Pancreas (tissue), 10 donors: ENCODE results near the gene RACGAP1. TPM values are rescaled to one million over a fixed set of nuclear protein-coding genes. Genes with fewer than 3 reads are reported as not detected.

ENCODE experiments used
- ATAC-seq, 4 donors: fragments of 200-7000 bp; cut with Tn5 transposase; one replicate each; pipeline versions ENCODE4 v1.8.0 to v1.9.1; 2020; ENCODE audit warnings: mild to moderate bottlenecking in 4 of 4, moderate library complexity in 4 of 4
- DNase-seq, 6 donors: peaks; one replicate each; pipeline ENCODE4 v3.0.0-alpha.2; 2020
- FAIRE-seq: peaks from 2 replicates; lab custom pipeline; 2012; peaks lifted over from hg19 to GRCh38; lab: Jason Lieb, UNC
- H3K27ac ChIP-seq, 4 donors: fragments of 200-600 bp; sonication (generic); 1 replicate in 3 of 4; 2 replicates in 1 of 4; pipeline versions ENCODE4 v1.5.0 to v1.8.0; 2020
- H3K27me3 ChIP-seq, 4 donors: fragments of 200-600 bp; one replicate each; pipeline ENCODE4 v1.8.0; 2021
- H3K36me3 ChIP-seq, 3 donors: fragments of 200-600 bp; sonication (generic) in 1 of 3; one replicate each; pipeline versions ENCODE4 v1.5.0 to v1.8.0; 2020 to 2021
- H3K4me1 ChIP-seq, 3 donors: fragments of 200-600 bp; one replicate each; pipeline ENCODE4 v1.8.0; 2021
- H3K4me3 ChIP-seq, 4 donors: fragments of 200-600 bp; sonication (generic) in 2 of 4; one replicate each; pipeline versions ENCODE4 v1.5.0 to v1.8.0; 2020 to 2021
- H3K9me3 ChIP-seq, 4 donors: fragments of 200-600 bp; one replicate each; pipeline ENCODE4 v1.8.0; 2021
- WGBS, 2 donors: extraction: QIAGEN DNeasy Blood & Tissue Kit; methylation state at CpG; one replicate each; pipeline ENCODE4 v1.1.7; 2013; 5-methylcytosine and 5-hydroxymethylcytosine counted together
- intact Hi-C, 3 donors: fragments of 100-400 bp; cut with DNase I; formaldehyde crosslinking; loops; one replicate each; pipeline versions ENCODE4 v1.11.1 to v1.14.2; 2022
- polyA plus RNA-seq, 2 donors: library from polyadenylated mRNA; stranded (reverse); fragments of 200-250 nt; gene quantifications; one replicate each; pipeline ENCODE4 v1.2.3, GENCODE V29; 2013
- total RNA-seq, 6 donors: library from RNA; stranded (reverse); fragmentation: NEBNext Ultra II Directional in 4 of 6; extraction: Animal tissue kit (Norgen Biotek cat#: 25700) in 4 of 6; gene quantifications; one replicate each; pipeline versions ENCODE4 v1.2.1 to v1.2.4, GENCODE V29; 2021 to 2023
- TF ChIP-seq, protein P1 (sequence below), 4 donors: fragments of 200-600 bp; sonication (generic) in 3 of 4; IDR thresholded peaks; one replicate each; pipeline versions ENCODE4 v1.5.0 to v1.8.0; 2021; ENCODE audit warnings: antibody characterized with exemption in 4 of 4
- donor health status: healthy with polysubstance abuse.
- donor health status: DM: no; HTN: no; CAD: no; lungs with moderate emphysema.
- donor health status: DM: no; HTN: no; CAD: no.
- donor health status: control.
- donor health status: control.
- donor health status: Bipolar disorder and iron deficiency.
- donor health status: DM: yes; HTN: yes; CAD: no.
- donor health status: DM: no; HTN: no; CAD: no.
- donor health status: DM: no; HTN: no; CAD: no.
- donor health status: DM: yes; HTN: yes; CAD: no.

RACGAP1 gene
- total and polyA plus RNA-seq, 8 donors: 0.72 to 6.3 (median 2.4) TPM

DNA sequence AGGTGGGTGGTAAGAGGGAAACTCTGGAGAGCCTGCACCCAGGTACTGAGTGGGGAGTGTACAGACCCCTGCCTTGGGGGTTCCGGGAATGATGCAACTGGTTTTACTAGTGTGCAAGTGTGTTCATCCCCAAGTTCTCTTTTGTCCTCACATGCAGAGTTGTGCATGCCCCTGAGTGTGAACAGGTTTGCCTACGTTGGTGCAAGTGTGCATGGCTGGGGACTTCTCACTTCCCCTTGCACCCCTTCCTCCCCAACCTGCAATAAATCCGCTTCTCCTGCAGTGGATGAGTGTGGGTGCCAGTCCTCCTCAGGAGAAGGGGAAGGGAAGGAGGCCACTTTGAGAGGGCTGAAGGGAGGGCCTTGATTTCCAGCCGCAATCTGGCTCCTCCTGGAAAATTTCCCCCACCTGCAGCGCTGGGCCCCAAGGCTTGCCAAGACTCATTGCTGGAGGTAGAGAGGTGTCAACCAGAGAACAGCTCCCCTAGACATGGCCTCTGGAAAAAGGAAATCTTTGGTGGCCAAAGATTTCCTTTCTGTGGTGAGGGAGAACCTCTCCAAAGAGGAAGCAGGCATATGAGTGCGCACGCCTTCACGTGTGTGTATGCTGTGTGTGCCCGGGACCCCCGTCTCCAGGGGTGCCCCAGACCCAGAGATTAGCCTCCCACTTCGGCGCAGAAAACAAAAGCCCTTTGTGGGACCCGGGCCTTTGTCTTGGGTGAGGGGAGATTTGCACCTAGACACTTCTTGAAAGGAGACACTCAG is 69.2 kb downstream of the RACGAP1 start:
- TF ChIP-seq, protein P1, sequence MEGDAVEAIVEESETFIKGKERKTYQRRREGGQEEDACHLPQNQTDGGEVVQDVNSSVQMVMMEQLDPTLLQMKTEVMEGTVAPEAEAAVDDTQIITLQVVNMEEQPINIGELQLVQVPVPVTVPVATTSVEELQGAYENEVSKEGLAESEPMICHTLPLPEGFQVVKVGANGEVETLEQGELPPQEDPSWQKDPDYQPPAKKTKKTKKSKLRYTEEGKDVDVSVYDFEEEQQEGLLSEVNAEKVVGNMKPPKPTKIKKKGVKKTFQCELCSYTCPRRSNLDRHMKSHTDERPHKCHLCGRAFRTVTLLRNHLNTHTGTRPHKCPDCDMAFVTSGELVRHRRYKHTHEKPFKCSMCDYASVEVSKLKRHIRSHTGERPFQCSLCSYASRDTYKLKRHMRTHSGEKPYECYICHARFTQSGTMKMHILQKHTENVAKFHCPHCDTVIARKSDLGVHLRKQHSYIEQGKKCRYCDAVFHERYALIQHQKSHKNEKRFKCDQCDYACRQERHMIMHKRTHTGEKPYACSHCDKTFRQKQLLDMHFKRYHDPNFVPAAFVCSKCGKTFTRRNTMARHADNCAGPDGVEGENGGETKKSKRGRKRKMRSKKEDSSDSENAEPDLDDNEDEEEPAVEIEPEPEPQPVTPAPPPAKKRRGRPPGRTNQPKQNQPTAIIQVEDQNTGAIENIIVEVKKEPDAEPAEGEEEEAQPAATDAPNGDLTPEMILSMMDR (IDR thresholded peaks at IDR 0.05): no peak
- FAIRE-seq (no peak), DNase-seq (peak in 1 of 6 donors; percentile 16), ATAC-seq (no peak)
- no peak overlapping the region for H3K27ac ChIP-seq
- peaks cover 0 to 8% (median 0%) of the 10 kb centered on the region in 4 donors for H3K27me3 ChIP-seq
- H3K4me3 ChIP-seq: no peak overlapping the region
- H3K36me3 ChIP-seq: no peaks in the 10 kb centered on the region
- H3K4me1 ChIP-seq: no peaks in the 10 kb centered on the region
- intact Hi-C loops: no loop called here
- no peaks in the 10 kb centered on the region for H3K9me3 ChIP-seq
- WGBS, 2 donors: 65 to 68% methylated on average over 13 of the region's 13 CpGs

DNA sequence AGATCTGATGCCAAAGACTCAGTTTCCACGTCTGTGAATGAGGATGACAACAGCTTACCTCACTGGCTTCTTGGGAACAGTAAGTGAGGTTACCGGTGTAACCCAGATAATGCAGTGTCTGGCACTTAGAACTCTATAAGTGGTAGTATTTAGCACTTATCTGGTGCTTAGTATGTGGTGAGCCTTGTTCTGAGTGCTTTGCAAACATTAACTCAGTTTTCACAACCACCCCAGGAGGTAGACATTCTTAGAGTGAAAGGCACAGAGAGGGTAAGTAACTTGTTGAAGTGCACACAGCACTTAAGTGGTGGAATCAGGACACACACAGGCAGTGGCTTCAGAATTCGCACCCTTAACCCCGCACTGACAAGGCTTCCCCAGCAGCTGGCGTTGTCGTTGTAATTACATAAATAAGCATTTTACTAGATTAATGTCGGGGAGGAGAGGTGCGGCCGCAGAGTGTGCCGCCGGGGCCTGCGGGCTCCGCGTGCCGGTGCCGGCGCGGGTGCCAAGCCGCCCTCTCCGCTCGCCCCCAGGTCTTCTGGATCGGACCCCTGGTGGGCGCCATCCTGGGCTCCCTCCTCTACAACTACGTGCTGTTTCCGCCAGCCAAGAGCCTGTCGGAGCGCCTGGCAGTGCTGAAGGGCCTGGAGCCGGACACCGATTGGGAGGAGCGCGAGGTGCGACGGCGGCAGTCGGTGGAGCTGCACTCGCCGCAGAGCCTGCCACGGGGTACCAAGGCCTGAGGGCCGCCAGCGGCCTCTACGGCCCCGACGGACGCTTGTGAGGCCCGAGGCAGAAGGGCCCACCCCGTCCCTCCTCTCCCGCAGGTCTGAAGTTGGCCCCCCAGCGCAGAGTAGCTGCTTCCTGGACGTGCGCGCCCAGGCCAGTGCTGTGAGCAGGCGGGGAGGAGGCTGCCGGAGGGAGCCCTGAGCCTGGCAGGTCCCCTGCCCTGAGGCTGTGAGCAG is 70.1 kb downstream of the RACGAP1 start:
- H3K4me3 ChIP-seq: no peak overlapping the region
- H3K9me3 ChIP-seq: no peaks in the 10 kb centered on the region
- WGBS, 2 donors: 54 to 63% methylated on average over 52 to 53 of the region's 53 CpGs
- ATAC-seq (no peak), DNase-seq (peak in 2 of 6 donors; percentile 47 to 57), FAIRE-seq (no peak)
- TF ChIP-seq, protein P1 (IDR thresholded peaks at IDR 0.05): no peak
- no peak overlapping the region for H3K27ac ChIP-seq
- intact Hi-C loops: no loop called here
- H3K36me3 ChIP-seq: no peaks in the 10 kb centered on the region
- no peaks in the 10 kb centered on the region for H3K4me1 ChIP-seq
- H3K27me3 ChIP-seq: peaks cover 0 to 4% (median 0%) of the 10 kb centered on the region in 4 donors

DNA sequence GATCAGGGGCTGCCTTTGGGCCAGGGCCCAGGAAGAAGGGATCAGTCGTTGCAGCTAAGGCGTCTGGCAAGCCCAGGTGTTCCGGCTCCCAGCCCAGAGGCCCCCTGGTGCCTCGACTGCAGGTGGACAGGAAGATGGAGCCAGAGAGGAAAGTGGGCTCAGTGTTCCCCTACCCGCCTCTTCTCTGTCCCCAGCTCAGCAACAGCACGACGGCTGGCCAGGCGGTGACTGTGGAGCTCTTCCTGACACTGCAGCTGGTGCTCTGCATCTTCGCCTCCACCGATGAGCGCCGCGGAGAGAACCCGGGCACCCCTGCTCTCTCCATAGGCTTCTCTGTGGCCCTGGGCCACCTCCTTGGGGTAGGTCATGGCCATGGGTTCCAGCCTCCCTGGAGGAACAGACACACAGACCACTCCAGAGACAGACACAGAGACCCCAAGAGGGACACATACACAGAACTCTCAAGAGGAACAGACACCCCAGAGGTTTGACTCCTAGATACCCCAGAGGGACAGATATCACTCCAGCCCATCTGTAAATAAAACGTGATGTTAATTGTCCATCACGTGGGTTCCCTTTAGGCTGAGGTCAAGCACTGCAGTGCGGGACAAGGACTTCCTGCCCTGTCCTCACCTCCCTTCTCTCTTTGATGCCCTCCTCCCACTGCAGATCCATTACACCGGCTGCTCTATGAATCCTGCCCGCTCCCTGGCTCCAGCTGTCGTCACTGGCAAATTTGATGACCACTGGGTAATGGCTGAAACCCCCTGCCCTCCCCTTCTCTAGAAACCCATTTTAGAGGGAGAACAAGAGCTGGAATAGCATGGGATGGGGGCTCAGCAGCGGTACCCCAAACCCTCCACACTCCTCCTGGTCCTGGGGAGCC is 71.1 kb downstream of the RACGAP1 start:
- H3K9me3 ChIP-seq: no peaks in the 10 kb centered on the region
- WGBS, 2 donors: 73 to 79% methylated on average over 21 of the region's 21 CpGs
- no peaks in the 10 kb centered on the region for H3K4me1 ChIP-seq
- no peaks in the 10 kb centered on the region for H3K36me3 ChIP-seq
- ATAC-seq (no peak), DNase-seq (peak in 2 of 6 donors; percentile 42), FAIRE-seq (no peak)
- intact Hi-C loops: no loop called here
- H3K27me3 ChIP-seq: peaks cover 0 to 4% (median 0%) of the 10 kb centered on the region in 4 donors
- H3K4me3 ChIP-seq: no peak overlapping the region
- no peak overlapping the region for H3K27ac ChIP-seq
- TF ChIP-seq, protein P1 (IDR thresholded peaks at IDR 0.05): no peak

DNA sequence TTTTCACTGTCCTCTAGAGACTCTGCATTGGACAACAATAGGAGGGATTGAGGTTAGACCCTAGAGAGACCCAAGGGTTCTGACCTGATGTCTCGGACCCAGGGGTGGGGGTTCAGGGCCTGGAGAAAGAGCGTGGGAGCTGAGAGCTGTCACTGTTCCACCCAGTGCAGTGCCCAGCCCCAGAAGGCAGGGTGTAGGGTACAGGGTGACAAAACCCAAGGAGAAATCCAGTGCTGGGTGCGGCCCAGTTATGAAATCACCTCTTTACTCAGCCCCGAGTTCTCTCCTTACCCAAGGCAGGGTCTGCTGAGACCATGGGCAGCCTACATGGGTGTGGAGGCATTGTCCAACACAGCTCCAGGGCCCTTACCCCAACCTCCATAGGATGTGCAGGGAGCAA is 72.1 kb downstream of the RACGAP1 start:
- intact Hi-C loops: no loop called here

More for the DNA sequence above, 72.1 kb downstream of the RACGAP1 start:
- peak in 2 of 6 donors; percentile 25 to 34 for DNase-seq
- Histone ChIP-seq H3K36me3 (no peaks in the 10 kb centered on the region), H3K27ac (no peak overlapping the region), H3K4me1 (no peaks in the 10 kb centered on the region), H3K4me3 (no peak overlapping the region), H3K9me3 (no peaks in the 10 kb centered on the region), H3K27me3 (no peaks in the 10 kb centered on the region)
- peak in 1 of 4 donors; percentile 14 for ATAC-seq
- TF ChIP-seq, protein P1 (IDR thresholded peaks at IDR 0.05): no peak
- FAIRE-seq: no peak
- WGBS, 2 donors: 88 to 98% methylated on average over 4 of the region's 4 CpGs
